IMR-90 (cell line): Measurements from ENCODE around the gene NDUFA13. TPM values are rescaled to one million over a fixed set of nuclear protein-coding genes. Genes with fewer than 3 reads are reported as not detected.

Source experiments
- ATAC-seq: fragments of 200-7000 bp; cut with Tn5 transposase; 2 replicates; pipeline ENCODE4 v1.9.1; 2020; ENCODE audit warnings: low read depth, mild to moderate bottlenecking, moderate library complexity
- BruUV-seq: library from RNA; stranded (reverse); fragments of 400-500 nt; replicated peaks from 2 replicates; lab custom pipeline; 2021; lab: Mats Ljungman, UMichigan
- CTCF ChIA-PET: fragments of 300-600 bp; formaldehyde crosslinking; extraction: SDS; loops from one replicate; lab custom pipeline; 2021; ENCODE audit warnings: antibody characterized with exemption; lab: Yijun Ruan, JAX
- POLR2A ChIA-PET: fragments of 300-600 bp; sonication (Branson Sonifier 250); formaldehyde crosslinking; loops from one replicate; lab custom pipeline; 2022; ENCODE audit warnings: antibody characterized with exemption; ENCODE audit not compliant: unreplicated experiment; lab: Charles Lee
- DNase-seq: peaks from one replicate; pipeline ENCODE4 v3.0.0; 2013
- H2AFZ ChIP-seq: replicated peaks from 2 replicates; pipeline ENCODE3; 2013; ENCODE audit warnings: low read length, mild to moderate bottlenecking; ENCODE audit not compliant: poor library complexity
- H2AK5ac ChIP-seq: 2 replicates; pipeline ENCODE4 v1.6.1; 2013; ENCODE audit warnings: low read depth, low read length, inconsistent platforms
- H2AK9ac ChIP-seq: replicated peaks from 2 replicates; pipeline ENCODE3; 2013; ENCODE audit warnings: mild to moderate bottlenecking, low read depth, low read length, moderate library complexity; ENCODE audit not compliant: poor library complexity
- H2BK120ac ChIP-seq: 2 replicates; pipeline ENCODE4 v1.6.1; 2013; ENCODE audit warnings: low read depth, low read length, inconsistent platforms
- H2BK15ac ChIP-seq: 3 replicates; pipeline ENCODE4 v1.6.1; 2013; ENCODE audit warnings: low read depth, low read length, inconsistent platforms
- H2BK20ac ChIP-seq: 2 replicates; pipeline ENCODE4 v1.6.1; 2013; ENCODE audit warnings: low read depth, mild to moderate bottlenecking, inconsistent platforms, low read length, moderate library complexity
- H2BK5ac ChIP-seq: 2 replicates; pipeline ENCODE4 v1.6.1; 2013; ENCODE audit warnings: mild to moderate bottlenecking, low read depth, low read length, inconsistent platforms; ENCODE audit not compliant: poor library complexity, severe bottlenecking
- H3K14ac ChIP-seq: replicated peaks from 2 replicates; pipeline ENCODE4 v1.6.1; 2013; ENCODE audit warnings: low read depth, low read length, inconsistent platforms
- H3K18ac ChIP-seq: 2 replicates; pipeline ENCODE4 v1.6.1; 2013; ENCODE audit warnings: low read depth, low read length, control low read depth
- H3K23ac ChIP-seq: 2 replicates; pipeline ENCODE4 v1.6.1; 2013; ENCODE audit warnings: low read depth, low read length, inconsistent platforms
- H3K27ac ChIP-seq: 2 replicates; pipeline ENCODE4 v1.5.1; 2013; ENCODE audit warnings: mild to moderate bottlenecking, control low read depth, low read length; ENCODE audit not compliant: insufficient read depth
- H3K27me3 ChIP-seq: 2 replicates; pipeline ENCODE4 v1.6.1; 2013; ENCODE audit warnings: low read length; ENCODE audit not compliant: control insufficient read depth, insufficient read depth
- H3K36me3 ChIP-seq: 2 replicates; pipeline ENCODE4 v1.6.1; 2013; ENCODE audit warnings: low read length, mixed read lengths; ENCODE audit not compliant: control insufficient read depth, insufficient read depth
- H3K4ac ChIP-seq: 2 replicates; pipeline ENCODE4 v1.6.1; 2013; ENCODE audit warnings: low read depth, low read length, inconsistent platforms
- H3K4me1 ChIP-seq: 2 replicates; pipeline ENCODE4 v1.6.1; 2013; ENCODE audit warnings: low read length, mixed read lengths; ENCODE audit not compliant: control insufficient read depth, insufficient read depth
- H3K4me2 ChIP-seq: 2 replicates; pipeline ENCODE4 v1.6.1; 2013; ENCODE audit warnings: low read depth, mild to moderate bottlenecking, control low read depth, low read length, moderate library complexity
- H3K4me3 ChIP-seq: 2 replicates; pipeline ENCODE4 v1.5.1; 2013; ENCODE audit warnings: low read depth, mild to moderate bottlenecking, control low read depth, low read length, moderate library complexity; ENCODE audit not compliant: insufficient read depth
- H3K56ac ChIP-seq: 2 replicates; pipeline ENCODE4 v1.6.1; 2013; ENCODE audit warnings: low read length, inconsistent platforms; ENCODE audit not compliant: insufficient read depth; ENCODE audit errors: extremely low read depth
- H3K79me1 ChIP-seq, 2 experiments: 2 replicates each; pipeline ENCODE4 v1.6.1; 2013; ENCODE audit warnings: low read length in 2 of 2, inconsistent platforms in 1 of 2, low read depth in 1 of 2
- H3K9ac ChIP-seq: 2 replicates; pipeline ENCODE4 v1.6.1; 2013; ENCODE audit warnings: low read depth, low read length, control low read depth
- H3K9me1 ChIP-seq: 2 replicates; pipeline ENCODE4 v1.6.1; 2013; ENCODE audit warnings: low read length, inconsistent platforms; ENCODE audit not compliant: insufficient read depth
- H3K9me3 ChIP-seq: 2 replicates; pipeline ENCODE4 v1.6.1; 2013; ENCODE audit warnings: low read length; ENCODE audit not compliant: control insufficient read depth, insufficient read depth
- H4K20me1 ChIP-seq: 2 replicates; pipeline ENCODE4 v1.6.1; 2013; ENCODE audit warnings: low read length, inconsistent platforms; ENCODE audit not compliant: insufficient read depth
- H4K5ac ChIP-seq: 2 replicates; pipeline ENCODE4 v1.6.1; 2013; ENCODE audit warnings: mild to moderate bottlenecking, low read depth, low read length, control low read depth
- H4K8ac ChIP-seq, 2 experiments: 2 replicates each; pipeline ENCODE4 v1.6.1; 2013; ENCODE audit warnings: low read depth in 2 of 2, low read length in 2 of 2, control low read depth in 1 of 2, inconsistent platforms in 1 of 2
- H4K91ac ChIP-seq: 2 replicates; pipeline ENCODE4 v1.6.1; 2013; ENCODE audit warnings: low read depth, low read length, inconsistent platforms; ENCODE audit not compliant: insufficient read depth
- CEBPB ChIP-seq: IDR thresholded peaks from 2 replicates; pipeline ENCODE4 v1.6.1; 2012; ENCODE audit warnings: low read depth, low read length, improper control_type of control experiment
- CHD1 ChIP-seq: IDR thresholded peaks from 2 replicates; pipeline ENCODE4 v1.6.1; 2012; ENCODE audit warnings: low read depth, low read length, improper control_type of control experiment
- ELK1 ChIP-seq: fragments of 150-350 bp; IDR thresholded peaks from 2 replicates; pipeline ENCODE4 v1.6.1; 2016; ENCODE audit warnings: low read depth, mild to moderate bottlenecking, low read length, moderate library complexity, borderline replicate concordance
- MAFK ChIP-seq: IDR thresholded peaks from 2 replicates; pipeline ENCODE4 v1.6.1; 2012; ENCODE audit warnings: low read depth, low read length, improper control_type of control experiment
- NFE2L2 ChIP-seq: fragments of 150-350 bp; IDR thresholded peaks from 2 replicates; pipeline ENCODE4 v1.6.1; 2016; ENCODE audit warnings: low read depth, mild to moderate bottlenecking, low read length
- RAD21 ChIP-seq: IDR thresholded peaks from 2 replicates; pipeline ENCODE4 v1.6.1; 2012; ENCODE audit warnings: low read length, improper control_type of control experiment
- RCOR1 ChIP-seq: IDR thresholded peaks from 2 replicates; pipeline ENCODE4 v1.6.1; 2012; ENCODE audit warnings: mild to moderate bottlenecking, low read length, improper control_type of control experiment; ENCODE audit not compliant: insufficient replicate concordance
- RFX5 ChIP-seq: IDR thresholded peaks from 2 replicates; pipeline ENCODE4 v1.8.0; 2012; ENCODE audit warnings: low read depth, mild to moderate bottlenecking, low read length, moderate library complexity
- SMC3 ChIP-seq: fragments of 150-350 bp; IDR thresholded peaks from 2 replicates; pipeline ENCODE4 v1.6.1; 2016; ENCODE audit warnings: low read depth, mild to moderate bottlenecking, antibody characterized with exemption, low read length, moderate library complexity
- WGBS, 2 experiments: methylation state at CpG; one replicate each; pipeline versions ENCODE4 v1.1.5 to v1.1.7; 2013; ENCODE audit warnings: missing lambda C conversion rate in 2 of 2; ENCODE audit not compliant: insufficient read length in 1 of 2; ENCODE audit errors: extremely low coverage in 2 of 2; 5-methylcytosine and 5-hydroxymethylcytosine counted together
- dilution Hi-C: fragments of 300-500 bp; cut with HindIII; formaldehyde crosslinking; loops from one replicate; pipeline ENCODE4 v1.14.3; 2018; ENCODE audit warnings: low sequenced_read_pairs; ENCODE audit not compliant: unreplicated experiment
- in situ Hi-C: fragments of 300-500 bp; cut with MboI; formaldehyde crosslinking; loops from 3 replicates; pipeline ENCODE4 v1.14.3; 2019; ENCODE audit warnings: low sequenced_read_pairs, inconsistent platforms, mixed read lengths
- intact Hi-C: fragments of 100-400 bp; cut with micrococcal nuclease; formaldehyde crosslinking; loops from 2 replicates; pipeline ENCODE4 v1.10.0; 2022
- polyA plus RNA-seq, 3 experiments: library from polyadenylated mRNA; depleted of rRNA; stranded (reverse); fragments of >200 nt; gene quantifications; 2 replicates each; pipeline ENCODE4 v1.2.3, GENCODE V29; 2012; ENCODE audit warnings: low replicate concordance in 1 of 3
- total RNA-seq: library from RNA; depleted of rRNA; stranded (reverse); fragments of >200 nt; gene quantifications from 2 replicates; pipeline ENCODE4 v1.2.3, GENCODE V29; 2012

Gene NDUFA13
- total and polyA plus RNA-seq, 2 of the 4 experiments (the other 2 are of a cell fraction): 30.6 to 667 TPM

GRCh38 chr19:19520989-19521388, 5.0 kb downstream of the NDUFA13 start:
- TF ChIP-seq MAFK (no peak), SMC3 (no peak), NFE2L2 (no peak), CHD1 (no peak), ELK1 (no peak), CEBPB (no peak), RAD21 (no peak), RCOR1 (no peak), RFX5 (no peak)
- in situ Hi-C loops: no loop called here
- no peak overlapping the region for H3K9ac ChIP-seq

More at GRCh38 chr19:19520989-19521388, 5.0 kb downstream of the NDUFA13 start:
- H4K91ac ChIP-seq: no peak overlapping the region
- H3K9me1 ChIP-seq: no peaks in the 10 kb centered on the region
- H4K8ac ChIP-seq: no peak overlapping the region
- H3K27ac ChIP-seq: no peak overlapping the region
- no peak overlapping the region for H3K18ac ChIP-seq
- no peak overlapping the region for H4K5ac ChIP-seq
- intact Hi-C loops: no loop called here
- BruUV-seq: no TSS peak
- ATAC-seq (no peak), DNase-seq (no peak)
- H2BK15ac ChIP-seq: no peak overlapping the region
- no peak overlapping the region for H2AK9ac ChIP-seq
- no peak overlapping the region for H3K56ac ChIP-seq
- no peak overlapping the region for H2BK120ac ChIP-seq
- dilution Hi-C loops: no loop called here
- H3K9me3 ChIP-seq: no peaks in the 10 kb centered on the region
- no peak overlapping the region for H2AK5ac ChIP-seq
- H3K4ac ChIP-seq: no peak overlapping the region
- H3K4me1 ChIP-seq: peaks cover 2% of the 10 kb centered on the region; the same call in 1 of the 2 replicates
- H3K23ac ChIP-seq: no peak overlapping the region
- no peak overlapping the region for H2BK20ac ChIP-seq
- POLR2A ChIA-PET: no interaction called here
- H3K79me1 ChIP-seq: peaks cover 33 to 80% of the 10 kb centered on the region in 2 experiments
- peaks cover 18% of the 10 kb centered on the region for H3K36me3 ChIP-seq
- CTCF ChIA-PET: no interaction called here
- no peak overlapping the region for H2BK5ac ChIP-seq
- no CpG with 5 or more reads among the region's 6 CpGs for WGBS, 2 experiments
- no peak overlapping the region for H3K4me3 ChIP-seq
- no peak overlapping the region for H2AFZ ChIP-seq
- H4K20me1 ChIP-seq: peaks cover 31% of the 10 kb centered on the region
- no peak overlapping the region for H3K14ac ChIP-seq
- no peak overlapping the region for H3K4me2 ChIP-seq
- no peaks in the 10 kb centered on the region for H3K27me3 ChIP-seq
